Osteocyte (in vitro differentiated cells): ENCODE data around the gene GLIS1. TPM values are rescaled to one million over a fixed set of nuclear protein-coding genes. Genes with fewer than 3 reads are reported as not detected.

Experiments used
- DNase-seq: peaks from one replicate; pipeline ENCODE4 v3.0.0; 2021; ENCODE audit warnings: mixed read lengths; ENCODE audit not compliant: unreplicated experiment; ENCODE audit errors: extremely low spot score
- H3K27ac Mint-ChIP-seq: one replicate; pipeline ENCODE4 v1.8.0; 2021; ENCODE audit warnings: mild to moderate bottlenecking, mixed read lengths; ENCODE audit not compliant: unreplicated experiment
- H3K27me3 Mint-ChIP-seq: one replicate; pipeline ENCODE4 v1.8.0; 2021; ENCODE audit warnings: mixed read lengths; ENCODE audit not compliant: unreplicated experiment
- H3K36me3 Mint-ChIP-seq: one replicate; pipeline ENCODE4 v1.8.0; 2021; ENCODE audit warnings: mixed read lengths; ENCODE audit not compliant: unreplicated experiment
- H3K4me1 Mint-ChIP-seq: one replicate; pipeline ENCODE4 v1.8.0; 2021; ENCODE audit warnings: mixed read lengths; ENCODE audit not compliant: unreplicated experiment
- H3K4me3 Mint-ChIP-seq: one replicate; pipeline ENCODE4 v1.8.0; 2021; ENCODE audit warnings: mild to moderate bottlenecking, moderate library complexity, mixed read lengths; ENCODE audit not compliant: unreplicated experiment
- H3K9me3 Mint-ChIP-seq: one replicate; pipeline ENCODE4 v1.8.0; 2021; ENCODE audit warnings: mixed read lengths; ENCODE audit not compliant: unreplicated experiment
- total RNA-seq: library from RNA; stranded (reverse); gene quantifications from 2 replicates; pipeline ENCODE4 v1.2.1, GENCODE V29; 2021
- TF ChIP-seq, protein P1 (sequence below): fragments of 200-600 bp; sonication (generic); IDR thresholded peaks from 2 replicates; pipeline ENCODE4 v1.5.0; 2021; ENCODE audit warnings: antibody characterized with exemption, mild to moderate bottlenecking, moderate library complexity

Gene GLIS1
- total RNA-seq, 1 donor from 2014 or later, result 38.3 TPM

DNA sequence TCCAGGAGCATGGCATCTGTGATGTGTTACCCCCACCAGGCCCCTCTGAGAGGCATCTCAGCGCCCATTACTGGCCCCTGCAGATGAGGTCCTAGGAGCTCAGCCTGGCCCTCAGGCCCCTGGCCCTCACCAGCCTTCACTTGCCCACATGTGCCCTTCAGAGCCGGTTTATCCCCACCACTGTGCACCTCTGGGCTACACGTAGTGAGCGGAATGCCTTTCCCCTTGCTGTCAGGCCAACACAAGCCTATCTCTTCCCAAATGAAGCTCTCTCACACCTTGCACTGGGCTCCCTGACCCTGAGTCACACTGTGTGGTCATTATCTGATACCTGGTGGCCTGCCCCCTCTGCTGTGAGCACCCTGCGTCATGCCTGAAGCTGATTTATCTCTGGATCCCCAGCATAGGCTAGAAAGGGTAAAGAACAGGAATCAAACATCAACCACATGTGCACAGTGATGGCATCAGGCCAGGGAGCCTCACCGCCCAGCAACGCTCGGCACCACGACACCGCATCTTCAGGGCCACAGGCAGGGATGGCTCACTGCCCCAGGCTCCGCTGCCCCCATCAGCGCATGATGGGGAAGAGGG, 49.1 kb downstream of the GLIS1 start:
- peaks cover 99% of the 10 kb centered on the region for H3K4me1 Mint-ChIP-seq
- DNase-seq, result no peak
- no peaks in the 10 kb centered on the region for H3K27me3 Mint-ChIP-seq
- no peak overlapping the region for H3K4me3 Mint-ChIP-seq
- H3K27ac Mint-ChIP-seq, result peak overlapping the region; percentile 95
- no peaks in the 10 kb centered on the region for H3K9me3 Mint-ChIP-seq
- TF ChIP-seq, protein P1, sequence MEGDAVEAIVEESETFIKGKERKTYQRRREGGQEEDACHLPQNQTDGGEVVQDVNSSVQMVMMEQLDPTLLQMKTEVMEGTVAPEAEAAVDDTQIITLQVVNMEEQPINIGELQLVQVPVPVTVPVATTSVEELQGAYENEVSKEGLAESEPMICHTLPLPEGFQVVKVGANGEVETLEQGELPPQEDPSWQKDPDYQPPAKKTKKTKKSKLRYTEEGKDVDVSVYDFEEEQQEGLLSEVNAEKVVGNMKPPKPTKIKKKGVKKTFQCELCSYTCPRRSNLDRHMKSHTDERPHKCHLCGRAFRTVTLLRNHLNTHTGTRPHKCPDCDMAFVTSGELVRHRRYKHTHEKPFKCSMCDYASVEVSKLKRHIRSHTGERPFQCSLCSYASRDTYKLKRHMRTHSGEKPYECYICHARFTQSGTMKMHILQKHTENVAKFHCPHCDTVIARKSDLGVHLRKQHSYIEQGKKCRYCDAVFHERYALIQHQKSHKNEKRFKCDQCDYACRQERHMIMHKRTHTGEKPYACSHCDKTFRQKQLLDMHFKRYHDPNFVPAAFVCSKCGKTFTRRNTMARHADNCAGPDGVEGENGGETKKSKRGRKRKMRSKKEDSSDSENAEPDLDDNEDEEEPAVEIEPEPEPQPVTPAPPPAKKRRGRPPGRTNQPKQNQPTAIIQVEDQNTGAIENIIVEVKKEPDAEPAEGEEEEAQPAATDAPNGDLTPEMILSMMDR, result no peak
- H3K36me3 Mint-ChIP-seq, result peaks cover 2% of the 10 kb centered on the region

DNA sequence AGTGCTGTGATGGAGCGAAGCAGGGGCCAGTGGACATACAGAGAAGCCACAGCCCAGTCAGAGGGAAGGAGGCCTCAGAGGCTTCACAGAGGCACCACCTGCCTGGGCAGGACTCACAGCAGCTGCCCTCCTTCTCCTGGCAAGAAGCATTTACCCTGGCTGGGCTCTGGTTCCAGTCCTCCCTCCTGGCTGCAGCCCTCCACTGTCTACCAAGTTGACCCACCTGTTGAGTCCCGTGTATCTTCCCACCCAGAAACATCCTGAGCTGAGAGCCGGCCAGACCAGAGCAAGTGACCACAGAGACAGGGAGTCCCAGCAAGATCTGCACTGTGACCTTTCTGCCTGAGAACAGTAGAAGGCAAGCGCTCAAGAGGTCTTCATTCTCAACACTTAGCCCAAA, 49.7 kb downstream of the GLIS1 start:
- Mint-ChIP-seq H3K27me3 (no peaks in the 10 kb centered on the region), H3K36me3 (peaks cover 2% of the 10 kb centered on the region), H3K4me3 (peak overlapping the region; percentile 46), H3K4me1 (peaks cover 100% of the 10 kb centered on the region), H3K9me3 (no peaks in the 10 kb centered on the region), H3K27ac (peak overlapping the region; percentile 95)
- TF ChIP-seq, protein P1, result no peak
- no peak for DNase-seq

DNA sequence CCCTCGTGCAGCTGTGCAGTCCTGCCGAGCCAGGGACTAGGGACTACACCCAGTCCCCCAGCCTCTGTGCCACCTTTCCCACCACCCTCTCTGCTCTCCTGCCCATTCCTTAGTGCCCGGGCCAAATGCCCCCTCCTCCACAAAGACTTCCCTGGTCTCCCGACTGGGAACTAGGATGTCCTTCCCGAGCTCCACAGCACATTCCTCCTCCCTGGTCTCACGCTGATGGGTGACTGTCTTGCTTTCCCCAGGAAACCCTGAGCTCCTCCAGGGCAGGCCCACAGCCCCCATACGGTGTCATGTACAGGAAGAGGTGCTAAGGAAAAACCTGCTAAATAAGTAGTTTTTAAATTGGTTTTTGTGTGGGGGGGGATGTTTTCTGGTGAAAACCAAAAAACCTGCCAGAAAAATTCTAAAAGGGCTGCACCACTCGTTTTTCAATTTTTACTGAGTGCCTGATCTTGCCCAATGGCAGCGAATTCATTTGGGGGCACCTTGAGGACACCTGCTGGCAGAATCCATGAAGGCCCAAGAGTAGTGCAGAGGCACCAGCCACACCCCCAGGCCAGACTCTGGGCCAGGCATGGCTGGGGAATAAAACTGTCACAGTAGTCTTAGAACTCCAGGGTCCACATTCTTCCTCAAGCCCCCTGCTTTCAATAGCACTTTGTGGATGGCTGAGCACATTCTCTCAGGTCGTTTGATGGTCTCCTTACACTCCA, 50.4 kb downstream of the GLIS1 start:
- Mint-ChIP-seq H3K36me3 (peaks cover 2% of the 10 kb centered on the region), H3K4me3 (peak overlapping the region; percentile 62), H3K4me1 (peaks cover 100% of the 10 kb centered on the region), H3K27me3 (no peaks in the 10 kb centered on the region), H3K27ac (peak overlapping the region; percentile 95), H3K9me3 (no peaks in the 10 kb centered on the region)
- TF ChIP-seq, protein P1, result peak; percentile 35
- no peak for DNase-seq

DNA sequence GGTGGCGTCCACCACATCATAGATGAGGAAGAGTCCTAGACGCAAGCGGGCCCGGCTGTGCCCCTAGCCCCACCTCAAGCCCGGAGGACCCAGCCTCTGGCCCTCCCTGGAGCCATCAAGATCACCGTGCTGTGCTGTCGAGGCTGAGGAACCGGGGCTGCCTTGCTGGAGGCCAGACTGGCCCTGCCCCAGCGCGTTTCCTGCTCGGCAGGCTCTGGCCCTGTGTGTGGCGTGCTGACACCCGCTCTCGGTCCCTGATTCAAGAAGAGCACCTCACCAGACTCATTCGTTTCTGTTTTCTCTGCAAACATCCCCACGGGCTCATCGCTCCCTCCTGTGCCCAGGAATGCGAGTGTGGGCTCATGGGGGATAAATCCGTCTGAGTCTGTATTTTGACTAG, 51.1 kb downstream of the GLIS1 start:
- Mint-ChIP-seq H3K36me3 (peaks cover 2% of the 10 kb centered on the region), H3K9me3 (no peaks in the 10 kb centered on the region), H3K4me1 (peaks cover 96% of the 10 kb centered on the region), H3K27me3 (no peaks in the 10 kb centered on the region), H3K4me3 (peak overlapping the region; percentile 62), H3K27ac (peak overlapping the region; percentile 95)
- TF ChIP-seq, protein P1, result no peak
- DNase-seq, result peak; percentile 88

DNA sequence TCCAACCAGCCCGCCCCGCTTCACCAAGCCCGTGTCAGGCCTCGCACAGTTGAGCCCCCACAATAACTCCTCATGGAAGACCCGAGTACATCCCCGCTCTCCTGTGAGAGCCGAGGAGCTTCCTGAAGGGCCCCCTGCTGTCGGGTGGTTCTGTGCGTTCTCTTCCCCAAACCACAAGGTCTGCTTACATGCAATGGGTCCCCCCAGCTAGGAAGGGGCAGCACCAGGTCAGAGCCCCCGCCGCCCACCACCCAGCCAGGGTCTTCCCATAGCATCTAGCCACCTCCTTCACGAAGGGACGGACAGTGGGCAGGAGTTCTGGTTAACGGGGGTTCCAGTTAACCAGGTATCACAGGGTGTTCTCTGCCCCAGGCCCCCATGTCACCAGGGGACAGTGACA, 51.5 kb downstream of the GLIS1 start:
- TF ChIP-seq, protein P1, result no peak
- Mint-ChIP-seq H3K4me3 (peak overlapping the region; percentile 19), H3K4me1 (peaks cover 96% of the 10 kb centered on the region)

More for the DNA sequence above, 51.5 kb downstream of the GLIS1 start:
- Mint-ChIP-seq H3K27ac (peak overlapping the region; percentile 95), H3K36me3 (peaks cover 5% of the 10 kb centered on the region), H3K27me3 (no peaks in the 10 kb centered on the region), H3K9me3 (no peaks in the 10 kb centered on the region)
- DNase-seq, result no peak
